GM18858 (cell line): ENCODE results near the gene SLC16A4.
"Not testable (repeated sequence)": the region's sequence is repeated elsewhere in the genome, so short reads cannot be mapped to it uniquely, and the experiment has no call there.

Source experiments
- ATAC-seq: cut with Tn5 transposase; IDR thresholded peaks from one replicate; pipeline ENCODE4 v1.9.1; 2021; ENCODE audit not compliant: unreplicated experiment

SLC16A4 gene

DNA sequence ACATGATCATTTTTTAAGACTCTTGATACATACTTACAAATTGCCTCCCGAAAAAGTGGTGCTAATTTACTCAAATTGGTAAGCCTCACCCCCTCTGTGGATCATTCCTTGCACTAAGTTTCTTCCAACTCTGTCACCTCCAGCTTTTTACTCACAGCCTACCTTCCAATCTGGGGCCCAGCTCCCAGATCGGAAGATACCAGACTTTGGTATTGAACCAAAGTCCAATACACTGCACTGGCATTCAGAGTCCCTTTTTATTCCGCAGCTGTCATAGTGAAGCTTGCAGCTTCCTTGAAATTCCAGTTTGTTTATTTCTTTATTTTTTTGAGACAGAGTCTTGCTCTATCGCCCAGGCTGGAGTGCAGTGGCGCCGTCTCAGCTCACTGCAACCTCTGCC is 18.5 kb upstream of the SLC16A4 start:
- no peak for ATAC-seq

DNA sequence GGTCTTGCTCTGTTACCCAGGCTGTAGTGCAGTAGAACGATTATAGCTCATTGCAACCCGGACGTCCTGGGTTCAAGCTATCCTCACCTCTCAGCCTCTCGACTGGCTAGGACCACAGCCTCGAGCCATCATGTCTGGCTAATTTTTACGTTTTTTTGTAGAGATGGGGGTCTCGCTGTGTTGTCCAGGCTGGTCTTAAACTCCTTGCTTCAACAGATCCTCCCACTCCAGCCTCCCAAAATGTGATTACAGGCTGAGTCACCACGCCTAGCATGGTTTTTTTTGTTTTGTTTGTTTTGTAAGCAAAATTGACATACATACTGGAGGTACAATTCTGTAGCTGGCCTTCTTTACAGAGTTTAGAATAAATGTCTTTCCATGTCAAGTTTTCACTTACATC is 17.7 kb upstream of the SLC16A4 start:
- no peak for ATAC-seq

DNA sequence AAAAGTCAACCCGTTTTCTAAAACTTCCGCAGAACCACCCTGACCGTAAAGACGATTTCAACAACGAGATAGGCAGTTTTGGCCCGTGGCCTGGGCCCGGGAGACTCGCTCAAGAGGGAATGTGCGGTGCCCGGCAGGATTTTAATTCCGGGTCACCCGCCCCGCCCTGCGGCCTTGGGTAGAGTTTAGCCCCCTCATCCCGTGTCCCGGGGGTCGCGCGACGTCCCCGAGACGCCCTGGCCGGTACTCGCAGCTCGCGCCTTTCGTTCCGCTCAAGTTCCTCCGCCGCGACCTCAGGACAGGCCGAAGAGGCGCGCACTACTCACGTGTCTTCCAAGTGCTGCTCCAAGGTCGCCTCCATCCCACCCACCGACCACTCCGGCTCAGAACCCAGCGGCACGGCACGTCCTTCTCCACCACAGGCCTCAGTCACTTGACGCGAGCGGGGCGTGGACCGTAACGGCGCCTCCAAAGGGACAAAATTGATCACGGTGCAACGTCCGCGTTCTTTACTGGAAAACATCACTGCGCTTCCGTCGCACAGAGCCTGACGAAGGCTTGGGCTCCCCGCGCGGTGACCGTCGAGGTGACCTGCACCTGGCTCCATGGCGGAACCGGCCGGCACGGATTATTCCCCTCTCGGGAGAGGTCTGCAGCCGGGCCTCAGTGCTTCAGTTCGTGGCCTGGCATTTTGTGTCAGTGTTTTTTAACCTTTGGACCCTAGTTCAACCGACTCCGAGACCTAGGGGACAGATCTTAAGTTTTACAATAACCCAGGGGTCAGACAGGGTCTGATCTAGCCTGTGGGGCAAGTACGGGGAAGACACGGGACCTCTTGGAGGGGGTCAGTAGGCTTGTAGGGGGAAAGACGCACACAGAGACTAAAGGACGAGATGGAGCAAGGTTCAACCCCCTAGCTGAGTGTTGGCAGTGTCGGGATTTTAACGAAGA is 16.7 kb upstream of the SLC16A4 start, which contains the start of gene LAMTOR5:
Gene LAMTOR5, minus strand, starts transcription at position 435 of the 951 bp plus-strand sequence. Its CDS starts 74 bp downstream, at position 361.
- ATAC-seq: peak; percentile 74

DNA sequence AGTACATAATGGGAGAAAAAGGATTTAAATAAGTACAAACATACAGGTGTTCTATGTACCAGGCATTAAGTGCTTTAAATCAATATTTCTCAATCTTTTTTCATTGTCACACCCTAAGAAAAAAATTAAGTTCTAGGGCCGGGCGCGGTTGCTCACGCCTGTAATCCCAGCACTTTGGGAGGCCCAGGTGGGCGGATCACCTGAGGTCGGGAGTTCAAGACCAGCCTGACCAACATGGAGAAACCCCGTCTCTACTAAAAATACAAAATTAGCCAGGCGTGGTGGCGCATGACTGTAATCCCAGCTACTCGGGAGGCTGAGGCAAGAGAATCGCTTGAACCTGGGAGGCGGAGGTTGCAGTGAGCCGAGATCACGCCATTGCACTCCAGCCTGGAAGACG is 15.6 kb upstream of the SLC16A4 start:
- not testable (repeated sequence) for ATAC-seq

DNA sequence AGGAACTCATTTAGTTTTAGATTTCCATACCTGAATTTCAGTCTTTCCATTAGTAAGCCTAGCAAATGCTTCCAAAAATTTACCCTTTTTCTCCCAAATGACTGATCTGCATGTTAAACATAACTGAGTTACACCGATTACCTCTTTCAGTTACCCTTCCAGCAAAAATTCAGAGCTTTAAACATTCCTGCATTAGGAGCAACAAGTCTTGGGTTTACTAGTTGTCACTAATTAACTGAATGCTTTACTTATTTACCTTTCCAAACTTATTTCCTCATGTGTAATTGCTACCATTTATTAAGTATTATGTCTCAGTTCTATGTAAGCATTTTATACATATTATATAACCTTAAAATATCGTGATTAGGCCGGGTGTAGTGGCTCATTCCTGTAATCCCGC is 13.6 kb upstream of the SLC16A4 start:
- ATAC-seq: no peak

DNA sequence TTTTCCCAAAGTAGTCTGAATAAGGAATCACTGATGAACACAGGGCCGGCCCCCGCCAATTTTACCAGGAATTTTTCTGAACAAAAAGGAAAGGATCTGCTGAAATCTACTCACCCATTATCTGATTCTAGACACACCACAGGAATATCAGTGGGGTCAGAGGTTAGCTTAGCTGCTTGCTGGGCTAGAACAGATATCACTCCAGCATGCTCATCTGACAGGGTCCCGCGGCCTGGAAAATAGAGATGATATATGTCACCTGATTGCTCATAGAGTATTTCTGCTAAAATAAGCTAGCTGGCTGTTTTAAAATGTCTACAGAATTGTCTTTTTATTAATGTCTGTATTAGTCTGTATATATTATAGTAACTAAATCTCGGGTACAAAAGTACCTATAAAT is 13.0 kb upstream of the SLC16A4 start:
- no peak for ATAC-seq

DNA sequence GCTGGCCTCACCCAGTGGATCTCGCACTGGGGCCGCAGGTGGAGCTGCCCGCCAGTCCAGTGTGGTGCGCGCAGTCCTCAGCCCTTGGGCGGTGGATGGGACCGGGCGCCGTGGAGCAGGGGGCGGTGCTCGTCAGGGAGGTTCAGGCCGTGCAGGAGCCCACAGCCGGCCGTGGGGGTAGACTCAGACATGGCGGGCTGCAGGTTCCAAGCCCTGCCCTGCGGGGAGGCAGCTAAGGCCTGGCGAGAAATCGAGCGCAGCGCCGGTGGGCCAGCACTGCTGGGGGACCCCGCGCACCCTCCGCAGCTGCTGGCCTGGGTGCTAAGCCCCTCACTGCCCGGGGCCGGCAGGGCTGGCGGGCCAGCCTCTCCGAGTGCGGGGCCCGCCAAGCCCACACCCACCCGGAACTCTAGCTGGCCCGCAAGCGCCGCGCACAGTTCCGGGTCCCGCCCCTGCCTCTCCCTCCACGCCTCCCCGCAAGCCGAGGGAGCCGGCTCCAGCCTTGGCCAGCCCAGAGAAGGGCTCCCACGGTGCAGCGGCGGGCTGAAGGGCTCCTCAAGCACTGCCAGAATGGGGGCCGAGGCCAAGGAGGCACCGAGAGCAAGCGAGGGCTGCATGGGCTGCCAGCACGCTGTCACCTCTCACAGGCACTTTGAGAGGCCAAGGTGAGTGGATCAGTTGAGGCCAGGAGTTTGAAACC is 5.6 kb upstream of the SLC16A4 start:
- not testable (repeated sequence) for ATAC-seq

DNA sequence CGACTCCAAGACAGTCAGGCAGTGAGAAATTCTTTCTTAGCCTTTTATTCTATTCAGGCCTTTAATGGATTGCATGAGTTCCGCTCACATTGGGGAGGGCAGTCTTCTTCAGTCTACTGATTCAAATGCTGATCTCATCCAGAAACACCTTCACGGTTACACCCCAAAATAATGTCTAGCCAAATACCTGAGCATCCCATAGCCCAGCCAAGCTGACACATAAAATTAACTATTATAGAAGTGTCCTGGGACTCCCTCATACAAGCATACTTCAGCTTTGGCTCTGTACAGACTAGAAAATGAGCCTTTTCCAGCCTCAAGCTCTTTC is 3.6 kb upstream of the SLC16A4 start:
- no peak for ATAC-seq

DNA sequence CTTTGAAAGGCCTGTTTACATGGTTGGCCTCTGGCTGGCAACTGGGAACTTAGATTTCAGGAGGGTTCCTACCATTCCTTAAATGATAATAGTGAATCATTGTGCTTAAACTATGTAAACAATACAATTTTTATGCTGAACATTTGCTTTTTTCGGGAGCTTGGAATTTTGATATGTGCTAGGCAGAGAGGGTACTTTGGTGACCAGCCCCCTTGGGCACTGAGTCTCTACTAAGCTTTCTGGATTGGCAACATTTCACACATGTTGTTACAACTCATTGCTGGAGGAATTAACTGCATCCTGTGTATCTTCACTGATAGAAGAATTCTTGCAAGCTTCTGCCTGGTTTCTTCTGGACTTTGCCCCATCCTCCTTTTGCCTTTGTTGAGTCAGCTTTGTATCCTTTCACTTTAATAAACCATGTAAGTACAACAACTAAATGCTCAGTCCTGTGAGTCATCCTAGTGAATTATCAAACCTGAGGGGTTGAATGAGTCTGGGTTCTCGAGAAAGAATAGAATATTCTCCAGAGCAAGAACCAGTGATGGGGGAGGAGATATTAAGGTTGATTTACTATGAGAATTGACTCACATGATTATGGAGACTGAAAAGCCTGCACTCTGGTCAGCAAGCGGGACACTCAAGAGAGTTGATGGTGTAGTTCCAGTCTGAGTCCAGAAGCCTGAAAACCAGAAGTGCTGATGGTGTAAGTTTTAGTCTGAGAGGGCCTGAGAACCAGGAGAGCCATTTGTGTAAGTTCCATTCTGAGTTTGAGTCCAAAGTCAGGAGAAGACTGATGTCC is 3.1 kb upstream of the SLC16A4 start:
- no peak for ATAC-seq

DNA sequence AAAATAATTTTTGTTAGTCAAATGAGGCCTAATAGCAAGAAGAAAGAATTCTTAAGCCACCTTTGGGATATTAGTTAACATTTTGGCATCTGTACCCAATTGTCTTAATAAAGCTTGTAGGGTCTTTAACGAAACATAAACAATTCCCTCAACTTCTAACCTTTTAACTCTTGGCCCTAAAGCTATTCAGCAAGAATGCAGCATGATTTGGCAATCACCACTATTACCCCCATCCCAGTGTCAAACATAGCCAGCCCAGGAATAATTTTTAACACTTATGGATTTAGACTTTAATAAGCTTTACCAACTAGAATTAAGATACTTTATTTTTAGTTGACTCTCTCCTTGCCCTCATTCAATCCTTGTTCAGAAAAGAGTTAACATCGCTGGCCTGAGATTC is 2.5 kb upstream of the SLC16A4 start:
- ATAC-seq: no peak

DNA sequence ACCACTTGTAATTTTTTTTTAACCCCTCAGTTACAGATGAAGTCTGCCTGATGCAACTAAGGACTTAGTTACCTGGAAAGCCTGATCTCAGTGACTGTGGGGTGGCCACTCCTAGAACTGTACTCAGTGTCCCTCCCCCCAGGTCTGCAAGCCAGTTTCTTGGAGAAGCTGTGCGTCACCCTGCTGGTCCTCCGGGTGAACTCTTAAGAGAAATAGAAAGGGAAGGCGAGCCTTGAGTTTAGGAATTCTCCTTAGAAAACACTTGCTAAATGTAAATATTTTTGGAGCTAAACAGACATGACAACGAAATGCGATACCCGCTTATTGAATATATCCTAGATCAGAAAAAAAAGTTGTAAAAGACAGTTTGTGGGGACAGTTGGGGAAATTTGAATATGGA is 730 bp downstream of the SLC16A4 start:
- ATAC-seq: no peak

DNA sequence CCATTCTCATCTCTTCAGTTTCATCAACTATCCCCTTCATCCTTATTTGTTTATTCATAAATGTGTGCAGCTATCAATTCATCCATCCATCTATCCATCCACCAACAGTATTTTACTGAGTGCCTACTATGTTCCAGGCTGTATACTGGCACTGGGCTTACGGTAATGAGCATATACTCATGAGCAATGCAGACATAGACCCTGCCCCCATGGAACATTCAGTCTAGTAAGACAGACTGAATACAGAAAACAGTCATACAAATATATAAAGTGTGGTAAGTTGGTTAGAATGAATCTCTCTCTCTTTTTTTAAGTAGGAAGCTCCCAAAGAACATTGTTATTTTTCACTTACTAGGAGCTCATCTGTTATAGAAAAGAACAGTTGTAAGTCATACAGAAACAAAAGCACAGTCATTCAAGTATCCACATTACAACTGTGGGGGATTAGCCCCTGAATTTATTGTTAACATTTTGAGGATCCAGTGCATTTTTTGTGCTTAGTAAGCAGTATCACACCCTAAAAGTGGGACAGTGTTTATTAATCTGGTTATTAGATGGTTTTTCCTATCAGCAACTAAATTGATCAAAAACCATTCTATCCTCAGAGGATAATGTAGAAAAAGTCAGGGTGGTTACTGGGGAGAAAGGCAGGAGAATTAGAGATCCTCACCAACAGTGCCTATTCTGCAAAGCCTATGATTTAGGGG is 3.6 kb downstream of the SLC16A4 start:
- no peak for ATAC-seq

DNA sequence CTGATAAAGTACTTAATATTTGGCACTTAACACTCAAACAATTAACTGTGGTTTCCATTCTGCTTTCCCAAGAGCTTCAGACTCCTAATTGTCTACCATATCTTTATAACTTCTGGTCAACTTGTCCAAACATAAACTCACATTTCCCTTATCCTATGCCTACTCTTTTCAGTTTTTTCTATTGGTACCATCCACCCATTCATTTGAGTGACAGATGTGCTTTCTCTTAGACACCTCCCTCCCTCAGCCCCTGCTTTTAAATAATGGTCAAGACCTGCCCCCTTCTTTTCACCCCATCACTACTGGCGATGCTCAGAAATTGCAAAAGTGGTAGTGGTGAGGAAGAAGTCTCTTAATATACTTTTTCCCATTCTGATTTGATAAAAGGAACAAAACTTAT is 5.5 kb downstream of the SLC16A4 start:
- ATAC-seq: no peak

DNA sequence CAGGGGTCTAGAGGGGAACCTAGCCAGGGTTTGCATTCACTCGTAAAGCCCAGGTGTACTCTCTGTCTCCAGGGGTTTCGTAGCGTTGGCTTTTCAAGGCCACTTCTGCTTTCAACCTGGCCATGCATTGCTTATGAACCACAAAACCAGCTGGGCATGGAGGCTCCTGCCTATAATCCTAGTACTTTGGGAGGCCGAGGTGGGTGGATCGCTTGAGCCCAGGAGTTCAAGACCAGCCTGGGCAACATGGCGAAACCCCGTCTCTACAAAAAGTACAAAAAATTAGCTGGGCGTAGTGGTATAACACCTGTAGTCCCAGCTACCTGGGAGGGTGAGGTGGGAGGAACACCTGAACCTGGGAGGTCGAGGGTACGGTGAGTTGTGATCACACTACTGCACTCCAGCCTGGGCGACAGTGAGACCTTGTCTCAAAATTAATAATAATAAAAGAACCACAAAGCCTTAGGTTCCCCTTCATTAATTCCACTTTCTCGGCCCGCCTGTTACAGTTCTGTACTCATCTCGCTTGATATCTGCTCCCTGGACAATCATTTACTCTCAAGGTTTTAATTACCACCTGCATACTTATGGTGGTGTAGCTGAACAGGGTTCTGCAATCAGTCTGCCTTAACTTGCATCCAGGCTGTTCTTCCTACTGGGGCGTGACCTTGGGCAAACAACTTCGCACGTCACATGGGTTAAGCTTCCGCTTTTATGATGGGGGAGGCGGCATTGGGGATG is 6.1 kb downstream of the SLC16A4 start:
- peak; percentile 50 for ATAC-seq

DNA sequence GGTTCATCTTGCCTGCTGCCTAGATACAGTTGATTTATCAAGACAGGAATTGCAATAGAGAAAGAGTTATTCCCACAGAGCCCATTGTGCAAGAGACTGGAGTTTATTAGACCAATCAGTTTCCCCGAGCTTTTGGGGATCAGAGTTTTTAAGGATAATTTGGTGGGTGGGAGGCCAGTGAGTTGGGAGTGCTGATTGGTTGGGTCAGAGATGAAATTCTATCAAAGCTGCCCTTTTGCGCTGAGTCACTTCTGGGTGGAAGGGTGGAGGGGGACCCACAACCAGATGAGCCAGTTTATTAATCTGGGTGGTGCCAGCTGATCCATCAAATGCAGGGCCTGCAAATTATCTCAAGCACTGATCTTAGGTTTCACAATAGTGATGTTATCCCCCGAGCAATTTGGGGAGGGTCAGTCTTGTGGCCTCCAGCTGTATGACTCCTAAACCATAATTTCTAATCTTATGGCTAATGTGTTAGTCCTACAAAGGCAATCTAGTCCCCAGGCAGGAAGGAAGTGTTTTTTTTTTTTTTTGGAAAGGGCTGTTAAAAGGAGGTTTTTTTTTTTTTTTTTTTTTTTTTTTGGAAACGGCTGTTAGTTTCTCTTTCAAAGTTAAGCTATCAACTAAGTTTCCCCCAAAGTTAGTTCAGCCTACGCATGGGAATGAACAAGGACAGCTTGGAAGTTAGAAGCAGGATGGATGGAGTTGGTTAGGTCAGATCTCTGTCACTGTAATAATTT is 7.4 kb downstream of the SLC16A4 start:
- no peak for ATAC-seq

DNA sequence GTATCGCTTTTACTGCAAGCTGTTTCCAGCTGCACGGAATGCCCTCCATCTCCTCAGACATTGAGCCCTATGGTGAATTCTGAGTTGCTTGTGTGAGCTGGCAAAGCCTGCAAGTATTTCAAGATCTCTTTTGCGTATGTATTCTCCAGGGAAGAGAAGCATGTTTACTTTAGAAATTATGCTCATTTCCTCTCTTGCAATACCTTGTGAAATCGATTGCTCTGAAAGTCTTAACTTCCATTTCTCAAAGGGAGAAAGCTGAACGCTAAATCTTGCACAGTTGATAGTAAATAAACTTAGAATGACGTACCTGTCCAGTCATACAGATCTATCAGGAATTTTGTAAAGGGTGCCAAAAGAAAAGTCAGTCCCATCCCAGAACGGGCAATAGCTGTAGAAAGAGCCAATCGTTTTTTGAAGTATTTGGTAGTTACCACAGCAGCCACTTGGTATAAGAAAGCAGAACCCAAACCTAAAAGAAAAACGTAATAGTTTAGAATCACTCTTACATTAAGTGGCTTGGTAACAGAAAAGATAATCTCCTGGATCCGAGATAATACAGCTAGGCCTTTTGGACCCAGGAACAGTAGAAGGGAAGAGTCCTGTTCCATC is 10.0 kb downstream of the SLC16A4 start:
- ATAC-seq: no peak

DNA sequence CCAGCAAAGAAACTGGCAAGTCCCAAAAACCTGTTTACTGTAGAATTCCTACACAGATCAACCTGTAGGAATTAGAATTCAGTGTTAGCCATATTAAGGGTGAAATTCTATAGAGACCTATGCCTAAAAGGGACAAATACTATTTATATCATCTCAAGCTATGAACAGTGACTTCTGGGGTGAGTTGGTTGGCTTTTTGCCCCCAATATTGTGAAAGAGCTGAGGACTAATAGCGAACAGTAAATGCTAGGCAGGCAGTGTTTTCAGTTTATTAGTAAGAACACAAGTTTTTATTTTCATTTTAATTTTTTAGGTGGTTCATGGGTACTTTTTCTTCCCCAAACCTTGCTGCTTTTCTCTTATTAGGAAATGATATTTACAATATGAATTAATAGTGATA is 15.3 kb downstream of the SLC16A4 start:
- no peak for ATAC-seq

DNA sequence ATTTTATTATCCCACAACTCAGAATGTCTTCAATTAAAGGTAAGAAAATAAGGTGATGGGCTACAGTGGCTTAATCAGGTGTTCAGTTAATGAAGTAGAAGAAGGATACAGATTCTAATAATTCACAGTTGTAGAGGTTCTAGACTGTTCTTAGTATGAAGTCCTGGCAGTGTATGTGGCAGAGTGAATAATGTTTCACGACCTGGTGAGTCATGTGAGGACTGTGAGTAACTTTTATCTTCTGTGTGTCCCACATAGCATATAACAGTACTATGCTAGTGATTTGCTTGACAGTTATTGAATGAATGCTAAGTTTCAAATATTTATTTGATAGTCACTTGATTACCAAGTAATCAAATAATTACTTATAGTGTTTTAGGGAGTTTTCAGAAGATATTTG is 20.0 kb downstream of the SLC16A4 start:
- no peak for ATAC-seq

DNA sequence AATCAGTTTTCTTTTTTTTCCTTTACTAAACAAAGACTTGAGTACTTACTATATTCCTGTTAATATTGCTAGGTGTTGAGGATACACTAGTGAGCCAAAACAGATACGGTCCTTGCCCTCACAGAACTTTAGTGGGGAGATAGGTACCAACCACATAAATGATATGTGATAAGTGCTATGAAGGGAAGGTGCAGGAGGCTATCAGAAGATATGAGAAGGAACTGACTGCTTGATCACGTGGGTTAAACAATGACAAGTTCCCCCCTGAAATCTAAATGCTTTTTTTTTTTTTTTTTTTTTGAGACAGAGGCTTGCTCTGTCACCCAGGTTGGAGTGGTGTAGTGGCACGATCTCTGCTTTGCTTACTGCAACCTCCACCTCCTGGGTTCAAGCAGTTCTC is 26.6 kb downstream of the SLC16A4 start:
- no peak for ATAC-seq
